GM21390 (cell line): ENCODE data around the gene GRID1.

ENCODE experiments used
- ATAC-seq: cut with Tn5 transposase; IDR thresholded peaks from one replicate; pipeline ENCODE4 v1.9.1; 2021; ENCODE audit not compliant: unreplicated experiment

GRID1 gene

GRCh38 chr10:86153751-86154150, 212.8 kb downstream of the GRID1 start:
- ATAC-seq: no peak

- no peak for ATAC-seq
Observed at GRCh38 chr10:86152911-86153310, 213.7 kb downstream of the GRID1 start.

- ATAC-seq: no peak
Observed at GRCh38 chr10:86152354-86152753, 214.2 kb downstream of the GRID1 start.

- ATAC-seq: no peak
Observed at GRCh38 chr10:86151613-86152012, 215.0 kb downstream of the GRID1 start.

- ATAC-seq: no peak
Observed at GRCh38 chr10:86149257-86149656, 217.3 kb downstream of the GRID1 start.

GRCh38 chr10:86148117-86148516, 218.5 kb downstream of the GRID1 start:
- no peak for ATAC-seq

GRCh38 chr10:86144301-86144700, 222.3 kb downstream of the GRID1 start:
- no peak for ATAC-seq

GRCh38 chr10:86141896-86142295, 224.7 kb downstream of the GRID1 start:
- ATAC-seq: no peak

GRCh38 chr10:86139066-86139657, 227.4 kb downstream of the GRID1 start:
- no peak for ATAC-seq

GRCh38 chr10:86138551-86139065, 228.0 kb downstream of the GRID1 start:
- ATAC-seq: no peak

GRCh38 chr10:86137561-86137960, 229.0 kb downstream of the GRID1 start:
- ATAC-seq: no peak

GRCh38 chr10:86136934-86137333, 229.7 kb downstream of the GRID1 start:
- ATAC-seq: no peak

- ATAC-seq: no peak
Observed at GRCh38 chr10:86135191-86135590, 231.4 kb downstream of the GRID1 start.

- ATAC-seq: no peak
Observed at GRCh38 chr10:86130737-86131475, 235.7 kb downstream of the GRID1 start.

- no peak for ATAC-seq
Observed at GRCh38 chr10:86130041-86130440, 236.6 kb downstream of the GRID1 start.

GRCh38 chr10:86128360-86128759, 238.2 kb downstream of the GRID1 start:
- no peak for ATAC-seq

GRCh38 chr10:86127274-86127819, 239.2 kb downstream of the GRID1 start:
- ATAC-seq: no peak

- ATAC-seq: no peak
Observed at GRCh38 chr10:86124734-86125133, 241.9 kb downstream of the GRID1 start.

- no peak for ATAC-seq
Observed at GRCh38 chr10:86123715-86124114, 242.9 kb downstream of the GRID1 start.

- no peak for ATAC-seq
Observed at GRCh38 chr10:86123304-86123703, 243.3 kb downstream of the GRID1 start.

GRCh38 chr10:86122646-86123045, 243.9 kb downstream of the GRID1 start:
- no peak for ATAC-seq

- no peak for ATAC-seq
Observed at GRCh38 chr10:86121200-86121599, 245.4 kb downstream of the GRID1 start.
